CD4-positive, alpha-beta T cell treated with Interleukin-17A for 4 hours (primary cell): ENCODE measurements around the gene CHRNA5.
"Not testable (repeated sequence)": the region's sequence is repeated elsewhere in the genome, so short reads cannot be mapped to it uniquely, and the experiment has no call there.

ENCODE experiments used
- DNase-seq: peaks from one replicate; pipeline ENCODE4 v3.0.0-alpha.2; 2020; ENCODE audit warnings: mixed read lengths

Gene CHRNA5

DNA sequence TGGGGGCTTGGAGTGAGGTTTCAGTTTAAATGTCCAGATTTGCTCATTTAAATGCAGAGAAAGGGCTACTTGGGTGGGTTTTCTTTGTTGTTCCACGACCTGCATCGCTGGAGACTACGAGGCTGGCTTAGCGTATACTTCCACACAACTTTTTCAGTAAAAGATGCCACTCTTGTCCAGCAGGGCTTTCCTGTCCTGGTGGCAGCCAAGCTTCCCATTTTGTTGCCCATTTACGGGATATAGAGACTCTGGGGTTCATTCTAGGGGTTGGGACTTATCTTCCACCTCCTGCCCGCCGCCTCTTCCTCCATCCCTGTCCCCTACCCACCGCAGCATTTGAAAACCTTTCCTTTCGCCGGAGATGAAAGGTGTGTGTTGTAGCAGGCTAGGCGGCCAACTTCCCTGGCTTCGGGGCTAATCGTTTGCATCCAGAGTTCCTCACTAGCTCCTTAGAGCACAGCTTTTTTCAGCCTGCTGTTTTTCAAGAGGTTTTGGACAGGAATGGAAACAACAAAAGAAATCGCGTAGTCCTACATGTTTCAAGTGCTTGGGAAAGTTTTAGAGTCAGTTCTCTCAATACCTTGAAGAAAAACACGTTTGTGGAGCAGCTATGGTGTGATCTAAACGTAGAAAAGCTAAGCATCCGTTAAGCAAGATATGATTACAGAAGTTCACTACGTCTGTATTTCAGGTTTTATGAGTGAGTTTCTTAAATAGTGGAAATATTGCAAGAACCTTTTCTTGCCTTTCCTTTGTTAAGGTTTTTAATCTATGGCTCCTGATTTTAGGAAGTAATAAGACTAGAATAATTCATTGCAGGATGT is 843 bp downstream of the CHRNA5 start:
- DNase-seq = no peak

DNA sequence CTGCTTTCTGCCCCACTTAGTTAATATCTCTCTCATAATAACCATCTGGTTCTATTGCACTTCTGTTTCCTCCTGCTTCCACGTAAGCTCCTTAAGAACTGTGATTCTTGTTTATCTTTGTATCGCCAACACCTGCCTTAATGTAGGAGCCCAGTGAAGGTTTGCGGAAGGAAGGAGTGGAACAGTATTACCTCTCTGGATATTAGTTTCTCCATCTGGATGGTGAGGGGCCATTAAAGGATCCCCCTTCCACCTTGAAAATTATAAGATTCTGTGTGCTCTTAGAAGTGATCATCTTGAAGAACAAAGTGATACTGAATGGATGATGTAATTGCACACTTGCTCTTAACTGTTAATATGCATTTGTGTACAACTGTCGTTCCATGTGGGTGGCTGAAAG is 2.2 kb downstream of the CHRNA5 start:
- no peak for DNase-seq

DNA sequence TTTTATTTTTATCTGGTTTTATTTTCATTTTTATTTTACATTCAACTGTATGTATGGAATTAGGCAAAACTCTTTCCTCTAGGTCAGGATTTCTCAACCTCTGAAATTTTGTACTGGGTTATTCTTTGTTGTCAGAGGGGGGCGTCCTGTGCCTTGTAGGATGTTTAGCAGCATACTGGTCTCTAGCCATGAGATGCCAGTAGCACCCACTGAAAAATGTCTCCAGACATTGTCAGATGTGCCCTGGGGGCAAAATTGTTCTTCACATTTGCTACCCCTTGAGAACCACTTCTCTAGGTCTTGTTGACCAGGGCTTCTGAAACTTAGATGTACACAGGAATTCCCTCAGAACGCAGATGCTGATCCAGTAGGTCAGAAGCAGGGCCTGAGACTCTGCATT is 5.4 kb downstream of the CHRNA5 start:
- DNase-seq = no peak

DNA sequence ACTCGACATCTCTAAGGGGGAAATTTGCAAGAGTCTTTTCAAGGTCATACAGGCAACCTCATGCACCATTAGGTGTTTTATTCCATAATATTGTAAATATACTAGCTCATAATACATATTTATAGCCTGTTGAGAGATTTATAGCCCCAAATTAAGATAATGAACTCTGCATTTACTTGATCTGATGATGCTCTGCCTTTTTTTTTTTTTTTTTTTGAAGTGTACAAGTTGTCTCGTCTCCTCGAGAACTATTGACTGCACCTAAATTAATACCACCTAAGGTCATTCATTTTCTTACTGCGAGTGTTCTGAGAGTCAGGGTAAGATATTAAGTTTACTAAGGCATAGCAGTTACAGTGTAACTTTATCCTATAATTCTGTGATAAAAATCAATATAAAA is 6.1 kb downstream of the CHRNA5 start:
- no peak for DNase-seq

DNA sequence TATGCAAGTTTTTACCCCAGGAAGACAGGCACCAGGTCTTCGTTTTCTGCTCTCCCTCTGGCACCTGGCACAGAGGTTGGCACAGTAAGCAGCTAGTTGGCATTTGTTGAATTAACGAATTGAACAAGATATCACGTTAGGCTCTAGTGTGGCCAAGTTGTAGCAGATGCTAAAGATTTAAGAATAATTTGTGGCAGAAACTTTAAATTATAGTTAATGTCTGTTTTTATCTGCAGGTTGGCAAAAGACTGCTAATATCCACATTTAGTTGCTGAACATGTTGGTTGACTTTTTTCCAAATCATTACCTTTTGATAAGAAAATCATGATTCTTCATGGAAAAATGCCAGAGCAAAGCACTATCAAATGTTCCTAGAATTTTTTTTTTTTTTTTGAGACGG is 8.1 kb downstream of the CHRNA5 start:
- no peak for DNase-seq

DNA sequence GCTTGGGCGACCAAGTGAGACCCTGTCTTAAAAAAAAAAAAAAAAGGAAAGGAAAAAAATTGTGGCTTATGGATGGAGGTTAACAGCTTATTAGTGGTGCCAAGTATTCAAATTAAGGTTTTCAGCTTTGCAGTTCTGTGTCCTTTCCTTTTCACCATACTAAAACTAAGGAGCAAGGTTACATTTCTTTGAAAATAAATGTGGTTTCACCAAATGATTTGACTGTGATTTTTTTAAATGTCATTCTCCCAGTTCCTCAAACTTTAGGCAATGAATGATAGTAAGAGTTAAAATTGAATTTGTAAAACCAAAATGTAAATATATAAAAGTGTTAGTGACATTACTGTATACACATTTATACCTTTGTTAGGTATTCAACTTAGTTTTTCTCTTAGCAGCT is 9.6 kb downstream of the CHRNA5 start:
- no peak for DNase-seq

DNA sequence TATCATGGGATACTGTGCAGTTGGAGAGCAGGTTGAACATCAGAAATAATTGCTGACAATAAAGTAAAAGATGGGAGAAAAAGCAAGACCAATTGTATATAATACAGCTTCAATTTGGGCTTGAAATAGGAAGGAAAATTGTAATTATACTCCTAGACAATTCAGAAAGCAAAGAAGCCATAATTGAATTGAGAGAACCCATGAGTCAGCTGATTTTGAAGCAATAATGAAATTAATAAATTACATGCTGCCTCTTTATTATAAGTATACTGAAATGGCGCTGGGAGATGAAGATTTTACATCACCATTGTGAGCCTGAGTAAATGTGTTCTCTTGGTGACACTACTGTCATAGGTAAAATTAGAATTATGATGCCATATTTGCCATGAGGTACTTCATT is 32.3 kb downstream of the CHRNA5 start:
- no peak for DNase-seq

DNA sequence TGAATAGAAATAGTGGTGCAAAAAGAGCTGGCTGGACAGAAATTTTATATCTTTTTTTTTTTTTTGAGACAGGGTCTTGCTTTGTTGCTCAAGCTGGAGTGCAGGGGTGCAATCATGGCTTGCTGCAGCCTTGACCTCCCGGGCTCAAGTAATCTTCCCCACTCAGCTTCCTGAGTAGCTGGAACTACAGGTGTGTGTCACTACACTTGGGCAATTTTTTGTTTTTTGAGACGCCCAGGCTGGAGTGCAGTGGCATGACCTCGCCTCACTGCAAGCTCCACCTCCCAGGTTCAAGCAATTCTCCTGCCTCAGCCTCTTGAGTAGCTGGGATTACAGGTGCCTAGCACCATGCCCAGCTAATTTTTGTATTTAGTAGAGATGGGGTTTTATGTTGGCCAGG is 33.0 kb downstream of the CHRNA5 start:
- DNase-seq = no peak

DNA sequence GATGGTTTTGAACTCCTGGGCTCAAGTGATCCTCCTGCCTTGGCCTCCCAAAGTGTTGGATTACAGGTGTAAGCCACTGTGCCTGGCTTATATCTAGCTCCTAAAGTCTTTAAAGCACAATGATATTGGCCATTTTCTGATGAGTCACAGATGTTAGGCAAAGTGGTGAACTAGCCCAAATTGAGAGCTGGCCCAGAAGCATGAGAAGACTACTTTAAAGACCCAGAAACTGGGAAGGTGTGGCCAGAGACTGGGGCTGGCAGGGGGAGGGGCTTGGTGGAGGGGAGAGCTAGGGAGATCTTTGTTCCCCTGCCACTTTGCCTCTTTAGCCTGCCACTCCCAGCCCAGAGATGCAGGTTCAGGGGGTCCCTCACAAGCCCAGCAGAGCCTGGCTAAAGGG is 33.9 kb downstream of the CHRNA5 start:
- no peak for DNase-seq

DNA sequence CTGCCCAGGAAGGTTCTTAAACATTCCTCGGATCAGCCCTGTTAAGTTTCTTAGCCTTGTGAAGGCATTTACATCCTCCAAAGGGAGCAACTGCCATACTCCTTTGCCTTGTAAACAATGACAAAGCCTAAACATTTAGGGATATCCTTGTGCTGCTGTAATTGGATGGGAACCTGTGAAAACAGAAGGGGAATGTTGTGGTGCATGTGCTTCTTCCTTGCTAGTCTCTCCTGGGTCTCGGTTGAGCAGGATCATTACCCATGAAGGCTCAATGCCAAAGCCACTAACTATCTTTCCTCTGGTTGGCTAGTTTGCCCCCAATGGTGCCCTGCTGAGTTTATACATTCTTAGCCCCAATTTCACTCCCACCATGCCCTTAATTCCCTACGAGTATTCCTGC is 38.1 kb downstream of the CHRNA5 start:
- DNase-seq = no peak

DNA sequence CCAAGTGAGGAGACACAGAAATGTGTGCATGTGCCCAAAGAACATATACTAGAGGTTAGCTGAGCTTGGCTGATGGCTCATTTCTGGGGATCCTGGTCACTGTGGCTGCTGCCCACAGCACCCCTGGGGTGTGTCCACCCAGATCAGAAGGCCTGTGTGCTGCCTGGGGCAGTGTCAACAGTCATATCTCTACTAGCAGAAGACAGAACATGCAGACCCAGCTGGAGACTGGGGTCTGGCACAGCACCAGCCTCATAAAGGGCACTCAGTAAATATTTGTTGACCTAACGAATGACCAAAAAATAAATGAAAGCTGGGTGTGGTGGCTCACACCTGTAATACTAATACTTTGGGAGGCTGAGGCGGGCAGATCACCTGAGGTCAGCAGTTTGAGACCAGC is 39.1 kb downstream of the CHRNA5 start:
- no peak for DNase-seq

DNA sequence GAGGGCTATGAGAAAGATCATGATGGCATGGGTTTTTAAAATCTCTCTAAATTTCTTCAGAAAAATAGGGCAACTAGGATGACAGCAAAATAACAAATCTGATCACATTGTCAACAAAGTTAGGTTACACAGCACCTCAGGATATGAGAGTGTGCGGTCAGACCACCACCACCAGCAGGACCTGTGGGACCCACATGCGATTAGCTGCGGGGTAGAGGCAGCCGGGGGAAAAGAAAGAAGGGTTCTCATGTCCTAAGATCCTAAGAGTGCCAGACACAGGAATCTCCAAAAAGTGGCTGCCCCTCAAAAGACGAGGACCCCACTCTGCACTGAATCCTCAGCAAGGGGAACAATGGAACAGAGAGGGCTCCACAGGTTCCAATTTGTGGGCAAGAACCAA is 39.9 kb downstream of the CHRNA5 start:
- DNase-seq = no peak

DNA sequence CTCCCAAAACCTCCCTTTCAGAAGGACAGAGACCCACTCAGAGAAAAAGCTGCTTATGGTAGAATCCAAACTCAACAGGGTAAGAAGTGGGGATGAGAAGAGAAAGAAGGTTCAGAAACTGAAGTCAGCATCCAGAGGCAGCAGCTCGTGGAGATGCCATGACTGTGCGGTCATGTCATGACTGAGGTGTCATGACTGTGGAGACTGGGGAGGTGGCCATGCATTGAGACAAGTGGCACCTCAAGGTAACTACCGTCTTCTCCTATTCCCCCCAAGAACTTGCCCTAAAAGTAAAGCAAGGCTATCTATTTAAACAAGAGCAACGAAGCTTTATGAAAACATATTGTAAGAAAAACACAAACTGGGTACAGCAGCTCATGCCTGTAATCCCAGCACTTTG is 40.4 kb downstream of the CHRNA5 start:
- DNase-seq = no peak

DNA sequence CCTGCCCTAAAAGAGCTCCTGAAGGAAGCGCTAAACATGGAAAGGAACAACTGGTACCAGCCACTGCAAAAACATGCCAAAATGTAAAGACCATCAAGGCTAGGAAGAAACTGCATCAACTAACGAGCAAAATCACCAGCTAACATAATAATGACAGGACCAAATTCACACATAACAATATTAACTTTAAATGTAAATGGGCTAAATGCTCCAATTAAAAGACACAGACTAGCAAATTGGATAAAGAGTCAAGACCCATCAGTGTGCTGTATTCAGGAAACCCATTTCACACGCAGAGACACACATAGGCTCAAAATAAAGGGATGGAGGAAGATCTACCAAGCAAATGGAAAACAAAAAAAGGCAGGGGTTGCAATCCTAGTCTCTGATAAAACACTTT is 44.2 kb downstream of the CHRNA5 start:
- DNase-seq = not testable (repeated sequence)

DNA sequence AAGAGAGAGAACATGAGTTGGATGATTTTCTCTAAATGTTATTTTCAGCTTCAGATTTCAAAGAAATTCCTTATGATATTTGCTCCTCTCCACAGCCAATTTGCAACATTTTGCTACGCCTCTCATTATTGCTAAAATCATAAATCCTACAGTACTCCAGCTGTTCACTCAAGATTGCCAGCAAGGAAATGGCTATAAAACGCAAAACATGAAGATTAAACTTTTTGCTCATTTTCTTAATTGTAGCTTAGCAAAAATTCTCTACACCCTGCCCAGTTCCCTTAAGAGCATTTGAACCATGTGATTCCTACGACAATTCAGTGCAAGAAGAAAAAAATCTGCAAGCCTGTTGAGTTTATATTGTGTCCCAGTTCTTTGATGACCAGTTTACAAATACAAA is 48.7 kb downstream of the CHRNA5 start:
- DNase-seq = no peak

DNA sequence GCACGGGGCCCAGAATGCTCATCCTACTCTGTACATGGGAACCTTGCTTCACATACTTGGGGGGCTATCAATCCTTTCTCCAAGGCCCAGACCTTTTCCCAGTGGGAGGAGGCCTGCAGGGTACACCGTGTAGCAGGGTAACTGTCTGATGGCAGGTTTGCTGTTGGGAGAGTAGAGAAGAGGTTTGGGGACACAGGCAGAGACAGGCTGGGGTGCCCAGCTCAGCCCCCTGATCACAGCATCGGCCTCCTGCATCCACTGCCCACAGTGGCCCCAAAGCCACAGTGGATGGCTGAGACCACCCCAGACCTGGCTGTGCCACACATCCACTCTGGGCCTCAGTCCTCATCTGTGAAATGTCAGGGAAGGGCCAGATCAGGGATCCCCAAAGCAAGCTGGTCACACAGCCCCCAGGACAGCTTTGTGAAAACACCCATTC is 49.9 kb downstream of the CHRNA5 start:
- no peak for DNase-seq

DNA sequence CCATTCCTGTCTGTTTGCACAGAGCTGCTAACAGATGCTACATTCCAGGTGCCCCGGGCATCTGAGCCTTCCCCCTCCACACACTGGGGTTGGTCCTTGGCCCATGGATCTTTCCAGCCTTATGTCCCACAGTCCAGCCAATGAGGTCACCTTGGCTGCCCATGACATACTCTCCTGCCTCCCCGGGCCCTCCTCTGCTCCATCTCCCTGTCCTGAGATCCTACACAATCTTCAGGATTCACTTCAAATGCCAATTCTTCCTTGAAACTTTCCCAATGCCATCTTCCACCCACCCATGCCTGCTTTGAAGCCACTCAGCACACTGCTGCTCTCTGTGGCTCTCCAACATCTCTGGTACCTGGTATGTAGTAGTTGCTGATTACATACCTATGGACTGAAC is 51.2 kb downstream of the CHRNA5 start:
- DNase-seq = no peak

DNA sequence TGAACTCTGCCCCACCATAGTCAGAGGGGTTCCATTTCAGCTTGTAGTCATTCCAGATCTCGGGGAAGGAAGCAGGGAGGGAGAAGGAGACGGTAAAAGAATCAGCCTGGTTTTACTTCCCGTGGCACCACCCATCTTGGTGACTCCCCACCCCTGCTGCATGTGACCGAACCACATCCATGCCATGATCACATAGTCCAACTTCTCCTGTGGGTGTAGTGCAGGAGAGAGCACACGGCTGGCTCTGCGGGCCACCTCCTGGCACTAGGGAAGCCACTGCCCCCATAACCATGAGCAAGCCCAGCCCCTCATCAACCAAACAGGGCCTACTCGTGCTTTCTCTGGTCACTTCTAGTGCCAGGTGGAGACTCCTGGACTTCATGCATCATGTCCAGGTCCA is 51.8 kb downstream of the CHRNA5 start:
- no peak for DNase-seq

DNA sequence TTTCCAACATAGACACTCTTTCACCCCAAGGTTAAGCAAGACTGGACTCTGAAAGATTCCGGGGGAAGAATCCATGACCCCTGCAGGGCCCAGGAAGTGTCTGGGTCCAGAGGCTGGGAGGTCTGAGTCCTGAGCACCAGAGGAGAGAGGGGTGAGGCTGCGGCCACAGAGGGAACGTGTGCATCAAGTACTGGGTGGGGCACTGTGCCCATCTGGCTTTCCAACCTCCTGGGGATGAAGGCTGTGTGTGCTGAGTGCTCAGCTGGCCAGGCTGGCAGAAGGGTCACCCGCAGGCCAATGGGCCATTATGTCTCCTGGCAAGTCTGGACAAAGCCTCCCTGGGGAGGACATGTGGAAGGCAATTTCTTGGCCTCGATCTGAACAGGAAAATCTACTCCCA is 52.2 kb downstream of the CHRNA5 start:
- no peak for DNase-seq

DNA sequence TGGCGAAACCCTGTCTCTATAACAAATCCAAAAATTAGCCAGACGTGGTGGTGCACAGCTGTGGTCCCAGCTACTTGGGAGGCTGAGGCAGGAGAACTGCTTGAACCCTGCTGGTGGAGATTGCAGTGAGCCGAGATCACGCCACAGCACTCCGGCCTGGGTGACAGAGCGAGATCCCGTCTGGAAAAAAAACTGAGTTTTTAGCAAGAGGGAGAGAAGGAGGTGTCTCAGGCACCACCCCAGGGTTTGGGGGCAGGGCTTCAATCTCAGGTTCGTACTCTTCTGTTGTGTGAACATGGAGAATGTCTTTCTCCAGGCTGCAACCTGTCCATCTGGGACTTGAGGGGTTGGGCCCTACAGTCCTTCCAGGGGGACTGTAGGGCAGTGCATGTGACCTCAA is 52.7 kb downstream of the CHRNA5 start:
- DNase-seq = no peak

DNA sequence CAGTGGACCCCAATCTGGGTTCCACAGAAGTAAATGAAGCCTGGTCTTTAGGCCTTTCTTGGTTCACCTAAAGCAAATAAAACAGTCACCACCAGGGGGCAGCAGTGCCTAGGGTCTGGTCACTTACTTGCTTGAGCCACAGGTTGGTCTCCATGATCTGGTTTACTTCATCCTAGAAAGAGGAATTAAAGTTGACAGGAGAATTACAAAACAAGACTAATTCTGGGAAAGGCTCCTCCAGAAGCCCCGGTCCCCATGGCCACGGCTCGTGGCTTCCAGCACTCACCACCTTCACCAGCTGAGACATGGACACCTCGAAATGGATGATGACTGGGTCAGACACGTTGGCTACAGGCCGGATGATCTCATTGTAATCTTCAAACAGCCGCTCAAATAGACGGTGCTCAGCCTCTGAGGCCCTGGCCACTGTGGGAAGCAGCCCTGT is 53.2 kb downstream of the CHRNA5 start:
- peak; percentile 88 for DNase-seq

DNA sequence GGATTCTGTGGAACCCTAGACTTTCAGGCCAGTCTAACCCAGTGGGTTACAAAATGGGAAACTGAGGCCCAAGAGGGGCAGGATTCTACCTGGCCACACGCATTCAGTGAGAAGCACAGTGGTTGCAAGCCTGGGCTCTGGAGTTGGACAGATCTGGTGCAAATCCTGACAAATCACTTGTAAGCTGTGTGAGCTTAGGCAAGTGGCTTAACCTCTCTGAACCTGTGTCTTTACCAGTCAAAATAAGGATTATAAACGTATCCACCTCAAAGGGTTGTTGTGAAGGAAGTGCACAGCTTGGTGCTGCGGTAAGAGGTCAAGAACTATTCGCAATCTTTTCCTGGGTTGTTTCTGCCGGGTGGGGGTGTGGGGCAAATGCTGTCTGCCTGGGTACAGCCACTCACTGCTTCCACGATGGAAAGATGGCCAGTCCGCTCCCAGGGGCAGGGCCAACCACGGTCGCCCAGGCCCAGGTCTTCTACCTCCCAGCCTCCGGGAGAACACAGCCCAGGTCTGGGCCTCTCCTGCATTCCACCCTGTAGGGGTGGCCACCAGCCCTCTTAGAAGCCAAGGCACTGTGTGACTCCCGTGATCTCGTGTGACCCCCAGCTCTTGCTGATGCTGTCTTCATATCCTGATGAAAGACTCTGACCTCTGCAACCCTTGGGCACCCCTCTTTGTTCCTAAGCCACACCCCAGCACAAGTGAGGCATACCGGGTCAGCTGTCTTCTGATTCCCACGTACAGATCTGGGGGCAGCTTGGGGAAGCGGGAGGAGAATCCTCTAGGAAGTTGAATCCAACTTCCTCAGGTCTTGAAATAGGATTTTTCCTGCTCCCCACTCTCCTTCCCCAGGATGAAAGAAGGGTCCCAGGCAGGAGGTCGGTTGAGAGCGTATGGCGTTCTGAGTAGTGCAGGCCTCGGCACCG is 54.0 kb downstream of the CHRNA5 start:
- DNase-seq = no peak

DNA sequence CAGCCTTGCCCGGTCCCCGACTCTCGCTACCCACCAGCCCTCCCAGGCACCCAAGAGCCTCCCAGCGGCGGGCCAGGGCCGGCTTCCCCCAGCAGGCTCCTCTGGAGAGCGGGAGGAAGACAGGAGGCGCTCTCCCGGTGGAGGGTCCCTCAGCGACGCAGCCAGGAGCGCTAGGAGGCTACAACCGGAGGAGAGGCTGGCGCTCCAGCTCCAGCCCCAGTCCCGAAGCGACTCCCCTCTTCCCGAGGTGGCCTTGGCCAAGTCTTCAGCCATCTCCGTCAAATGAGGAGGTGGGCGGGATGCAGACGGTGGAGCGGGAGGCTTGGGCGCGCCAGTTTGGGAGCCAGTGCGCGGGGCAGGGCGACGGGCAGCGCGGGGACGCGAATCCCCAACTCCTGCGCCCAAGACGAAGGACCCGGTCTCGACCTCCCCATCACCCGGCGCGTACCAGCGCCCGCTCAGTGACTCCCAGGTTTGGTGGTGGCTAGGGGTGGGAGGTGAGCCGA is 54.8 kb downstream of the CHRNA5 start:
- no peak for DNase-seq
